ENCODE results near the gene ABCG1.

ABCG1 gene

DNA sequence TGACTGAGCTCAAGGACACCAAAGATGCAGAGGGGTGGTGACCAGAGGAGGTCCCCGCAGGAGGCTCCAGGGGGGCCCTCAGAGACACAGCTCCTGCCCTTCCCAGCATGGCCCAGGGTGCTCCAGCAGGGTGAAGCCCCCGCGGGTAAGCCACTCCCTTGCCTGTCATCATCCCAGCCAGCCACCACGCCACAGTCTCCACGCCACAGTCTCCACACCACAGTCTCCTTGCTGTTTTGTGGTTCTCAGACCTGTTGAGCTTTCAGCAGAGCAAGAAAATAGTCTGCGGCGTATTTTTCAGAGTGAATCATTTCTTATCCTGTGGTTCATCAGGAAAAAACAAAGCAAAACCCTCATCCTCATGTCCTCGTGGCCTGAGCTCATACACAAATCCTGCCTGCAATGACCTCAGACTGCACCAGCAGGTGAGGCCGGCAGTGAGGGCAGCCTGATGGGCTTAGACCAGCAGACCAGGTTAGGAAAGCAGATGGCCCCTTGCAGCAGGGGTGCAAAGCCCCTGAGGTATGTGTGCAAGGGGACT, 25.7 kb upstream of the ABCG1 start:
- no peak for DNase-seq

DNA sequence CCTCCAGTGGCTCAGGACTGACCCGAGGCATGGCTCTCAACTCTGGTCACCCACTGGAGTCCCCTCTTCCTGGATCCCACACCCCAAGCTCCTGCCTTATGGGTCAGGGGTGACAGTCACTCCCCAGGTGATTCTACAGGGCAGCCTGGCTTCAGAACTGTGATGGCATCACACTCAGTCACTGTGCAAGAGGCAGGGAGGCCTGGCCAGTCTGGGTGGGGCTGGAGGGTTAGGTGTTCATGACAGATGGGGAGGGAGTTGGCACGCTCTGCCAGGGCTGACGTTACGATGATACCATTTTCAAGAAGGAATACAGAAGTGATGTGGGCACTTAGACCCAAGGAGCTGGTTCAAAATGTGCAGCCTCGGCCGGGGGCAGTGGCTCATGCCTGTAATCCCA, 25.2 kb upstream of the ABCG1 start:
- no peak for DNase-seq

- no peak for DNase-seq
Measured at GRCh38 chr21:42194863-42195262, 24.1 kb upstream of the ABCG1 start.

DNA sequence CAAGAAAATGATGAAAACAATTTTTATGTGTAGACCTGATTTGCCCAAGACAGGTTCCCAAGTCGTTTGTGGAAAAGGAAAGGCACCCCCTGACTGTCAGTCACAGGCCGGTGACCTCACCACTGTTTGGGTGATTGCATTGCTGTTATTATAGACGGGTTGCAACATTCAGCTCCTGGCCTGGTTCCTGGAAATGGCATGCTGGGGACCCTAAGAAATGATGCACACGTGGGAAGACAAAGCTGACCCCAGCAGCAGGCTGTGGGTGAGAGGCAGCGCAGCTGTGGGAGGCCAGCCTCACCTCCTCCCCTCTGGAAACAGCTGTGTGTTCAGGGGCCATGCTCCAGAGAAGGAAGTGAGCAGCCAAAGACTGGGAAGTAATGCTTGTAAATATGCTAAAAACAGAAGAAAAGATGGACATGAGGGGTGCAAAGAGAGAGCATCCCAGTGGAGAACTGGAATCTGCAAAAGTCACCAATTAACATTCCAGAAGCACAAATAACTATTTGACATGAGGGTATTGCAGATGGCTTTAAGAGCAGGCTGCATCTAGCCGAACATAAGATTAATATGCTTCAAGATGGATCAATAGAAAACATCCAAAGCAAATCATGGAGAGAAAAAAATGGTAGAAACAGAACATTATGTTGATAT, 23.4 kb upstream of the ABCG1 start:
- no peak for DNase-seq

DNA sequence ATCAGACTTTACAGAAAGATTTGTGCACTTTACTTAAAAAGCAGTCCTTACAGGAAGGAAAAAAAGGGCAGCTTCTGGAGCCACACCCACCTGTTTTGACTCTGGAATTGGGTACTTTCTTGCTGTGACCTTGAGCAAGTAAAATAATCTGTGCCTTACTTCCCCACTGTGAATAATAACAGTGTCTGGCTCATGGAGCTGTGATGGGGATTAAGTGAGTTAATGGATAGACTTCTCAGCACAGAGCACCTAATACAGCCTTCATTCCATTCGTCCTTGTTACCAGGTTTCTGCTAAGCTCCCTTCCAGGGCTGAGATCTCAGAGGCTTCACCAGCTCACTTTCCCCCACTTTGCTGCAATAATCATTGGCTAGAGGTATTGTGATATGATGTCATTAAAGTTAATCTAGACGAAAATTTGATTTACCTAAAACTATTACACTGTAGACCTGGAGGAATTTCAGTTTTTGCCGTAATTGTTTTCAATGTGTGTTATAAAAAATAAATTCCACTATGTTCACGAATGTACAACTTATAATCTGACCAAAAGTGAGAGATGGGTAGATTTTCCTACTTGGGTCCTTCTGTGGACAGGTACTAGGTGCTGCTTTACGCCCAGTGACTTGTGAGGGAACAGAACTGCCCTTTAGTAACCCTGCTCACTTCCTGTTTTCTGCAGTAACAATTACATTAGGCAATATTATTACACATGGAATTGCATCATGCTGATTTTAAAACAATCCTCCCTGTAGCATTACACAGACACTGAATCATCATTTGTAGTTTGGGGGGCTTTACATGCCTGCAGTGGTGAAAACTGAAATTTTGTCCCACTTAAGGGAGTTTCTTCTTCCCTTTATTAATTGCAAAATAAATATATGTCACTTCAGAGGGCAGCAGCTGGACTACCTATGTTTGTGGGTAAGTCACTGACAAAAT, 19.7 kb upstream of the ABCG1 start:
- no peak for DNase-seq

DNA sequence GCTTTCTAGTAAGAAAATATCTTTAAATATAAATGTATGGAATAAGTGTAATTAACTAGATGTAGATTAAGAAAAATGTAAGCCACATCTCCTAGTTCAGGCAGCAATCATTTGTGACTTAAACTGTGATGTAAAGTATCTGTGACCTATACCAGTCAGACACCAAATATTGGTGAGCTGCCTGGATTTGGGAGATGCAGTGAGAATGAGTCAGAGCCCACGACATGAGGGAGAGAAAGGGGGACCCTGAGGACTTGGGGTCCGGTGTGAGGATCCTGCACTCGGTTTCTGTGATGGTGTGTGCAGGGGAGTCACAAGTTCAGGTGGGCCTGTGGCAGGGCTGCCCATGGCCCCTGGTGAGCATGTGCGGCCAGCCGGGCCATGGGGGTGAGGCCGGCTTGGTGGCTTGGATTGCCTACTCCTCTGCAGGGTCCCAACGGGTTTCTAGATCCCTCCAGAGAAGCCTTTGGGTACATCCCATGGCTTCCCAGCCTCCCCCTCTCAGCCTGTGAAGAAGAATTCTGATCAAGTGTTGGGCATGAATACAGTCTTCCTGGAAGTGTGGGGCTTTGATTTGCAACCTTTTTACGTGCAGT, 19.0 kb upstream of the ABCG1 start:
- DNase-seq, result no peak

DNA sequence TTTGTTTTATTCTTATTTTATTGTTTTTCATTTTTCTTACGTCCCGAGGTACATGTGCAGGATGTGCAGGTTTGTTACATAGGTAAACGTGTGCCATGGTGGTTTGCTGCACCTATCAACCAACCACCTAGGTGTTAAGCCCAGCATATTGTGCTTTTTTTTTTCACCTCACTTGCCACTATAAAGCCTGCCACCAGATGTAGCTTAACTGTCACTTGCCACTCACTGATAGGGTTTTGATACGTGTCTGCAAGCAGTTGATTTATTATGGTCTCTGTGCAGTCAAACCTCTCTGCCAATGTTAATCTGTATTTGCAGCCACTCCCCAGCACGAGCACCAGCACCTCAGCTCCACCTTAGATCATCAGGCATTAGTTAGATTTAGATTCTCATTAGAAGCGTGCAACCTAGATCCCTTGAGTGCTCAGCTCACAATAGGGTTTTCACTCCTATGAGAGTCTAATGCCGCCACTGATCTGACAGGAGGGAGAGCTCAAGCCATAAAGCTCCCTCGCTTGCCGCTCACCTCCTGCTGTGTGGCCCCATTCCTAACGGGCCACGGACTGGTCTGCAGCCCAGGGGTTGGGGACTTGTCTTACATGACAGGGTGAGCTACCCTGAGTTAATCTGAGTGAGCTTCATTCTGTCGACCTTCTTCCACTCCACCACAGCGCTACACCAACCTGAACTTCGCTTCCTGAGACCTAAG, 17.9 kb upstream of the ABCG1 start:
- no peak for DNase-seq

DNA sequence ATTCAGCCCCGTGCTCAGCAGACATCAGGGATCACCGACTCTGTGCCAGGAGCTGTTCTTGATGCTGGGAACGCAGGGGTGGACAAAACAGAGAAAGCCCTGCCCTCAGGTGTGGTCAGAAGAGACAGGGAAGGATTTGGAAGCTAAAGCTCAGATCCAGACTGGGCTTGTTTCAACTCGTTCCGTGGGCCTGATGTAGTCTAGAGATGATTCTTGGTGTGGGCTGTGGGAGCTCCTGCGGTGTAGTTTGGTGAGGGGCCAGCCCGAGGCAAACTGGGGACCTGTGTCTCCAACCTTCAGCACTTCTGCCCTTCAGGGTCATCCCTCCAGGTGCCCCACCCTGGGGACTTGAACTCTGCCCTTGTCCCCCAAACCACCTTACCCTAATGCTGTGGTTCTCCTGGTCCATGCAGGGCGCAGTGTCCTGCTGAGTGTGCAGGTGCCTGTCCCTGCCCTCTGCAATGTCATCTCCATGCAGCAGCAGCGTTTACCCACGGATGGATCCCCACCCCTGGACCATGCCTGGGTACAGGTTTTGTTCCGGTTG, 17.3 kb upstream of the ABCG1 start:
- DNase-seq, result no peak

DNA sequence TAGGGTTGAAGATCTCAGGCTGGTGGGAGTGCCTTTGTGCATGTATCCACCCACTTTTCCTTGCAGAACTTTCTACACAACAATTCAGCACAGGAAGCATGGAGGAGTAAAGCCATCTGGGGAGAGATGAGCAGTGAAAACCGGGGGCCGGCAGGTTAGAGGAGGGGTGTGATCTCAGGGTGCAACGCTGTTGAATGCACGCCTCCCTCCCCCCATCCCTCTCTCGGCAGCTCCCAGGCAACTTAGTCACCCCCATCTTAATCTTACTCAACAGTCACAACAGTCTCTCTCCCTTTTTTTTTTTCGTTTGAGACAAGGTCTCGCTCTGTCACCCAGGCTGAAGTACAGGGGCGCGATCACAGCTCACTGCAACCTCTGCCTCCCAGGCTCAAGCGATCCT, 16.6 kb upstream of the ABCG1 start:
- DNase-seq, result no peak

DNA sequence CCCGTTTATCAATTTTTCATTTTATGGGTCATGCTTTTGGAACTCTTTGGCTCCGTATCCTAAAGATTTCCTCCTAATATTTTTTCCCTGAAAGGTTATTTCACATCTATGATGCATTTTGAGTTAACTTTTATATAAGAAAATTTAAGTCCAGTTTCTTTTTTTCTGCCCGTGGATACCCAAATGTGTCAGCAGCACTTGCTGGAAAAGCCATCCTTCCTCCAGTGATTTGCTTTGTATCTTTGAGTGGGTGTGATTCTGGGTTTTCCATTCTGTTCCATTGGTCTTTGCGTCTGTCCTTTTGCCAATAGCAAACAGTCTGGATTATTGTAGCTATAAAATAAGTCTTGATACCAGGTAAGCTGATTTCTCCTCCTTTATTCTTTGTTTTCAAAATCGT, 15.6 kb upstream of the ABCG1 start:
- no peak for DNase-seq

- DNase-seq, result no peak
Measured at GRCh38 chr21:42203936-42204335, 15.0 kb upstream of the ABCG1 start.

DNA sequence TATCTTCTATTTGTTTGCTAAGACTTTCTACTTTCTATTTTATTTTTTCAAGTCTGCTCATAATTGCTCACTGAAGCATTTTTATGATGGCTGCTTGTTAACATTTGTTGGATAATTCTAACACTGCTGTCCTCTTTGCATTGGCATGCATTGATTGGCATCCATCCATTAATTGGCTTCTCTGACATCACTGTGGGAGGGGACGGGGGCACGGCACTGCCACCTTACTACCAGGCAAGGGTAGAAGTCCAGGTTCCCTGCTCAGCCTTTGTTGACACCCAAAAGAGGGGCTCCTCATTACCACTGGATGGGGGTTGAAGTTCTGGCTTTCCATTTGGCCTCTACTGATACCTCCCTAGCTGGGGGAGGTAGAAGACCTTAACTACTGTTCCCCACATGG, 11.5 kb upstream of the ABCG1 start:
- no peak for DNase-seq

DNA sequence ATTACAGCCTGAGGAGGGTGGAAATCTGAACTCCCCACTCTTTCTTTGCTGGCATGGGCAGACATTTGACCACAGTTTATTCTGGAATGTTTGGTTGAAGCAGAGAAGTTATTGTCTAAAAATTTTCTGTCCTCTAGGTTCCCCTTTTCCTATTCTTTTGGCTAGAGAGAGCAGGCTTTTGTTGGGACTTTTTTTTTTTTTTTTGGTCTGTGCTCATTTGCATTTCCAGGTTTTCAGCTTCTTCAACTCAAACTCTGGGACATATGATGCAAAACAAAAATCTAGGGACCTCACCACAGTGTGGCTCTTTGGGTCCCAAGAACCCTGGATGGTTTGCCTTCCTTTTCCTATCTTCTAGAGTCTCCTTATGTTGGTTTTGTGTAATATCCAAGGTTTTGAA, 10.9 kb upstream of the ABCG1 start:
- no peak for DNase-seq

GRCh38 chr21:42208801-42209490, 10.0 kb upstream of the ABCG1 start:
- DNase-seq, result no peak

- DNase-seq, result no peak
Measured at GRCh38 chr21:42209801-42210479, 9.0 kb upstream of the ABCG1 start.

DNA sequence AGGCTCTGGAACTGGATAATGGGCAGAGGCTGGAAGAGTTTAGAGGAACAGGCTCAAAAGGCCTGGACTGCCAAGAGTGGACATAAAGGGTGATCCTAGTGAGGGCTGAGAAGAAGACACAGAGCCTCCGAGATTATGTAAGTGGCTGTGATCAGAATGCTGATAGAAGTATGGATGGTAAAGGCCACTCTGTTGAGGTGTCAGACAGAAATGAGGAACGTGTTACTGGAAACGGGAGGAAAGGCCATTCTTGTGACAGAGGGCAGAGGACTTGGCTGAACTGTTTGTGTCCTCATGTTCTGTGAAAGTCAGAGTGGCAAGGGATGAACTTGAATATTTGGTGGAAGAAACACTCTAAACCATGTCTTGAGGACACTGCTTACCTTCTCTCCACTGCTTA, 6.7 kb upstream of the ABCG1 start:
- DNase-seq, result no peak

DNA sequence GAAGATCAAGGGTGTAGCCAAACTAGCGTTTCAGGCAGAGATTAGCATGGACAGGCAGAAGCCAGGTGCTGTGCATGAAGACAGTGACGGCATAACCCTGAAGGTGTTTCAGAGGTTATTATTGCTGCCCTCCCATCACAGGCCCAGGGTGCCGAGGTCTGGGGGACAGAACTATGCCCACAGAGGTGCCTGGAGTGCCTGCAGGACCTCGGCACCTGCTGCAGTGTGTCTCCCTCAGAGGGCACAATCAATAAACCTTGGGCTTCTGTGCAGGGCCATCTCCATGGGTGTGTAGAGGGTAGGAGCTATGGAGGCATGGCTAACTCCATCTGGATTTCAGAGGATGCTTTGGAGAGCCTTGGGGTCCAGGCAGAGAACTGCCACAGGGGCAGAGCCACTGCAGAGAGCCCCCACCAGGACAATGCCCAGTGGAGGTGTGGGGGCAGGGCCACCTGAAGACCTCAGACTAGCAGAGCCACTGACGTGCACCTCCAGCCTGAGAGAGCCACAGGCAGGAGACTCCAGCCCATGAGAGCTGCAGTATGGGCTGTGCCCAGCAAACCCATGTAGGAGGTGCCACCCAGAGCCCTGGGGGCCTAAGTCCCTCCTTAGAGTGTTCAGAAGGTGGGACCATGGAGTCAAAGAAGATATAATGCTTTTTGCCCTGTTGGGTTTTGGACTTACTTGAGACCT, 5.7 kb upstream of the ABCG1 start:
- DNase-seq, result no peak

- DNase-seq, result no peak
Measured at GRCh38 chr21:42214081-42214750, 4.7 kb upstream of the ABCG1 start.

DNA sequence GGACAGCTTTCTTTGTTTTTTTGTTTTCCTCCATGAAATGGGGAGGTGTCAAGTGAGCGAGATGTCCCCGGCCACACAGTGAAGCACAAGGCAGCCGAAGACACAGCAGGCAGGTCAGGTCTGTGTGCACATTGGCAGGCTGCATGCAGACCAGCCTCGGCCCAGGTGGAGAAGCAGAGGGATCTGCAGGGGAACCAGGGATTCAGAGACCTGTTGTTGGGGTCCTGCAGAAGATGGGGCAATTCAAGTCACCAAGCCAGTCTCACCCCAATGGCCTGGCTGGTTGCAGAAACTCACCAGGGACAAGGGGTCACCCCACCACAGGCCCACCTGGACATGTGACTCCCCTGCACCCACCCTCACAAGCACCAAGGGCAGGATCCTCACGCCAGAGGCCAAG, 4.0 kb upstream of the ABCG1 start:
- no peak for DNase-seq

All from cerebellar nuclear complex (tissue), 1 donor.